Neural progenitor cell (in vitro differentiated cells): Measurements from ENCODE around the gene RFX7.

ENCODE experiments used
- EZH2 ChIP-seq: fragments of 200-600 bp; sonication (generic); IDR thresholded peaks from 2 replicates; pipeline ENCODE4 v1.6.1; 2017; ENCODE audit warnings: antibody characterized with exemption, mild to moderate bottlenecking, moderate library complexity
- TF ChIP-seq, protein P1 (sequence below): fragments of 200-600 bp; sonication (generic); IDR thresholded peaks from 2 replicates; pipeline ENCODE4 v1.5.1; 2017; ENCODE audit warnings: antibody characterized with exemption, mild to moderate bottlenecking

DNA sequence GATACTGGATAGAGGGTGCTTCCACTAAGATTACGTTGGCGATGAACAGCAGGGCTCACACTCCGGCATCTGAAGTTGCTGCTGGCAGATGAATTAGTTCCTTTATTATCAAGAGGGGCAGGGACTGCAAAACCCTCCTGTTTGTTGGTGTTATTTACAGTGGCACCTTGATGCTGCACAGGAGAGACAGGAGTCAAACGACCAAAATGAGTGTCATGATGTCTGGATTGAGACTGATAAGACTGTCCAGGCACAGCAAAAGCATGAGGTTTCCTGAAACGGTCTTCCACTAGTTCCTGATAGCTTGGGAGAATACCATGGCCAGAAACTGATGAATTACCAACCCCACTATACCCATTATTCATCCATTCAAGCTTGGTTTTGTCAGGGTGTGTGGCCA, 149.5 kb downstream of the RFX7 start:
- TF ChIP-seq, protein P1, sequence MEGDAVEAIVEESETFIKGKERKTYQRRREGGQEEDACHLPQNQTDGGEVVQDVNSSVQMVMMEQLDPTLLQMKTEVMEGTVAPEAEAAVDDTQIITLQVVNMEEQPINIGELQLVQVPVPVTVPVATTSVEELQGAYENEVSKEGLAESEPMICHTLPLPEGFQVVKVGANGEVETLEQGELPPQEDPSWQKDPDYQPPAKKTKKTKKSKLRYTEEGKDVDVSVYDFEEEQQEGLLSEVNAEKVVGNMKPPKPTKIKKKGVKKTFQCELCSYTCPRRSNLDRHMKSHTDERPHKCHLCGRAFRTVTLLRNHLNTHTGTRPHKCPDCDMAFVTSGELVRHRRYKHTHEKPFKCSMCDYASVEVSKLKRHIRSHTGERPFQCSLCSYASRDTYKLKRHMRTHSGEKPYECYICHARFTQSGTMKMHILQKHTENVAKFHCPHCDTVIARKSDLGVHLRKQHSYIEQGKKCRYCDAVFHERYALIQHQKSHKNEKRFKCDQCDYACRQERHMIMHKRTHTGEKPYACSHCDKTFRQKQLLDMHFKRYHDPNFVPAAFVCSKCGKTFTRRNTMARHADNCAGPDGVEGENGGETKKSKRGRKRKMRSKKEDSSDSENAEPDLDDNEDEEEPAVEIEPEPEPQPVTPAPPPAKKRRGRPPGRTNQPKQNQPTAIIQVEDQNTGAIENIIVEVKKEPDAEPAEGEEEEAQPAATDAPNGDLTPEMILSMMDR = no peak
- TF ChIP-seq EZH2 = no peak
